Fibroblast of skin of scalp (primary cell): ENCODE results near the gene CEACAM16.
"Not testable (repeated sequence)": the region's sequence is repeated elsewhere in the genome, so short reads cannot be mapped to it uniquely, and the experiment has no call there.

Source experiments
- DNase-seq: peaks from one replicate; pipeline ENCODE4 v3.0.0-alpha.2; 2013

Gene CEACAM16

DNA sequence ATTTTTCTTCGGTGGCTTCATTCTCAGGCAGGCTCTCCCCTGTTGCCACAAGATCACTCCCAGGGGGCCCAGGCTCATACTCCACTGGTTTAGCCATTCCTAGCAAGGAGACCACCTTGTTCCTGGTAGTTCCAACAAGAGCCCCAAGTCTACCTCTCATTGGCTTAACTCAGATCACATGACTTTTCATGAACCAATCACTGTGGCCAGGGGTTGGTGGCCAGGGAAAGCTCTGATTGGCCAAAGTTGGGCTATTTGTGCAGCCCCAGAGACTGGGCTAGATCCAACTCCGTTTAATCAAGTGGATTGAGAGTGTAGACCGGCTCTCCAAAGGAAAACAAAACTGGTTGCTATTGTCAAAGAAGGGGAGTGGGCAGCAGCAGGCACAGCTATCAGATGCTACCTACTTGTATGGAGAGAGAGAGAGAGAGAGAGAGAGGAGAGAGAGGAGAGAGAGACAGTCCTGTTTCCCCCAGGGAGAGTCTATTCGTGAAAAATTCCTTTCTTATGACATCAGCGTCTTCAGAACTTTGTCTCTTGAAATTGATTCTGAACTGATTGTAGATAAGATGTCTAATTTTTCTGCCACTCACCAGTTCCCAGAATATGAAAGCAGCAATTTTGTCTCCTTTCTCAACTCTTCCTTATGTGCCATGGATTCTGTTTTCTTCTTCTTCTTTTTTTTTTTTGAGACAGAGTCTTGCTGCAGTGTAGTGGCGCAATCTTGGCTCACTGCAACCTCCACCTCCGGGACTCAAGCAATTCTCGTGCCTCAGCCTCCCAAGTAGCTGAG is 21.7 kb upstream of the CEACAM16 start:
- DNase-seq, result peak; percentile 76

- no peak for DNase-seq
These were observed 18.4 kb upstream of the CEACAM16 start for GRCh38 chr19:44680536-44680935.

DNA sequence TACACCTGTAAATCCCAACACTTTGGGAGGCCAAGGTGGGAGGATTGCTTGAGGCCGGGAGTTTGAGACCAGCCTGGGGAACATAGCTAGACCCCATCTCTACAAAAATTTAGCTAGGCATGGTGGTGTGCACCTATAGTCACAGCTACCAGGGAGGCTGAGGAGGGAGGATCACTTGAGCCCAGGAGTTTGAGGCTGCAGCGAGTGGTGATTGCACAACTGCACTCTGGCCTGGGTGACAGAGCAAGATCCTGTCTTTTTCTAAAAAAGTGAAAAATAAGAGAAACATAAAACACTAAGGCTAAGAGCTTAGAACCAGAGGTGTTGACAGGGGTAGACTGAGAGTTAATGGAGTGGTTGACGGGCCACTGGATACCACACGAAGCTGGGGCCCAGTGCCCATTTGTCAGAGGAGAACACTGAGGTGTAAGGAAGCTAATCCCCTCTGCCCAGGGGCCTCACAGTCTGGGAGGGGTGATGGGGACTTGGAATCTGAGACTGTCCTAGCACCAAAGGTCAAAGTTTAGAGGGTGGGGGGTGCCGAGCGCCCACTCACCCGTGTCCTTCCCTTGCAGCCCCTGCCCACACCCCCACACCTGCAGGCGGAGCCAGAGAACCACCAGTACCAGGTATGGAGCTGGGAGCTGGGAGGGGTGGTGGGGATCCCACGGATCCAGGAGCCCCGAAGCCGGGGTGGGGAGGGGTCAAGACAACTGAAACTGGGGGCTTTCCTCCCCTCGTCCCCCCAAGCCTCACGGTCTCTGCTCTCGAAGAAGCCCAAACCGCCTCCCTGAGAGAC is 16.8 kb upstream of the CEACAM16 start:
- DNase-seq, result no peak

GRCh38 chr19:44682807-44683206 is 16.1 kb upstream of the CEACAM16 start:
- no peak for DNase-seq

- DNase-seq, result no peak
These were observed 15.3 kb upstream of the CEACAM16 start for GRCh38 chr19:44683434-44684210.

DNA sequence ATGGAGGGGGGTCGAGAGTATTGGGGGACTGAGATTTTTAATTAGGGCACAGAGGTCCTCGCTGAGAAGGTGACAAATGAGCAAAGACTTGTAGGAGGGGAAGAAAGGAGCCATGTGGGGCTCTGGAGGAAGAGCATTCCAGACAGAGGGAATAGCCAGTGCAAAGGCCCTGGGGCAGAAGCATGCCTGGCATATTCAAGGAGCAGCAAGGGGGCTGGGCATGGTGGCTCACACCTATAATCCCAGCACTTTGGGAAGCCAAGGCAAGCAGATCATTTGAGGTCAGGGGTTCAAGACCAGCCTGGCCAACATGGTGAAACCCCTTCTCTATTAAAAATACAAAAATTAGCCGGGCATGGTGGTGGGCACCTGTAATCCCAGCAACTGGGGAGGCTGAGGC is 14.6 kb upstream of the CEACAM16 start:
- not testable (repeated sequence) for DNase-seq

- peak; percentile 87 for DNase-seq
These were observed 13.8 kb upstream of the CEACAM16 start for GRCh38 chr19:44684892-44685863.

GRCh38 chr19:44685877-44686276 is 13.1 kb upstream of the CEACAM16 start:
- DNase-seq, result peak; percentile 13

DNA sequence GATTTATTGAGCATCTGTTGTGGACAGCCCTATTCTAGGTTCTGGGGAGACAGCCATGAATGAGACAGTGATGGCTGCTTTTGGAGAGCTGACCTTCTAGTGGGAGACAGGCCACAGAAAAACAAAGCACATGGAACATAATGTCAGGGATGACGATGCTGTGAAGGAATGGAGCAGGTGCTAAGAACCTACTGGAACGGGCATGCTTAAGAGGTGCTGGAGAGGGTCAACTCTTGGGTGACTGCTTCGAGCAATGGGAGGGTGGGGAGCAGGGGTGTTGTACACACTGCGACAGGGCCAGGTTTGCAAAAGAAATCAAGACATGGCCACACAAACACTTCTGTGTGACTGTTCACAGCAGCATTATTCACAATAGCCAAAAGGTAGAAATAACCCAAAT is 12.1 kb upstream of the CEACAM16 start:
- DNase-seq, result no peak

DNA sequence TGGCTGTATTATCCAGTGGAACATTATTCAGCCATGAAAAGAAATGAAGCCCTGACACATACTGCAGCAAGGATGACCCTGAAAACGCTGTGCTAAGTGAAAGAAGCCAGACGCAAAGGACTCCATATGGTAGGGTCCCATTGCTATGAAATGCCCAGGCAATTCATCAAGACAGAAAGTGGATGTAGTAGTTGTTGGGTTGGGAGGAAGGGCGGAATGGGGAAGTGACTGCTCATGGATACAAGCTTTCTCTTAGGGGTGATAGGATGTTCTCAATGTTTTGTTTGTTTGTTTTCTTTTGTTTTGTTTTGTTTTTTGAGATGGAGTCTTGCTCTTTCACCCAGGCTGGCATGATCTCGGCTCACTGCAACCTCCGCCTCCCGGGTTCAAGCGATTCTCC is 11.1 kb upstream of the CEACAM16 start:
- DNase-seq, result no peak

DNA sequence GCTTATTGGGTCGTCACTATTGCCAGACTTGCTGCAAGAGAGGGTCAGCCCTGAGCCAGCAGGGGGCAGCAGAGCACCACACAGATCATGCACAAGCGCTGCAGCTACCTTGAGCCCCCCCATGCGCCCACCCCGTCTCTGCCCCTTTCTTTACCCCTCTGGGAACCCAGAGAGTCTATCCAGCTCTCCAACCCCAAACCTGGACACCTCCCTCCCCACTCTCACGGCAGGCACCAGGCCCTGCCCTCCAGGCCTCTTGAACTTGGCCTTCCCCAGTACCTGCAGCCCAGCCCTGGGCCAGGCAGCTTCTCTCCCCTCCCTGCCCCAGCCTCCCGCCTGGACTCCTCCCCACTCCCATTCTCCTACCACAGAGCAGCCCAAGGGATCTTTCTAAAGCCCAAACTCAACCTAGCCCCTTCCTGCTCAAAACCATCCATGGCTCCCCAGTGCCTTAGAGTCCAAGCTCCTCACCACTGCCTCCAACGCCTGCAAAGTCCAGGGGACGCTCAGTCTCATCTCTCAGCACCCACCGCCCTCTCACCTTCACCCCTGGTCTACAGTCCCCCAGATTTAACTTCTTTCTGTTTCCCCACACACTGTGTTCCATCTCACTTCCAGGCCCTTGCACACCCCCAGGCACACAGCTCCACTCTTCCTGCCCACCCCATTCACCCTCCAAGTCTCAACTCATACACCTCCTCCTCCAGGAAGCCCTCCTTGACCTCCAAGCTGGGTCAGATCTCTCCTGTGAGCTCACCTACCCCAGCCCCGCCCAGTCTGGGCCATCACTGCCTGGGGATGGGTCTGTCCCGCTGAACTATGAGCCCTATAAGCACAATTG is 9.4 kb upstream of the CEACAM16 start:
- peak; percentile 59 for DNase-seq

DNA sequence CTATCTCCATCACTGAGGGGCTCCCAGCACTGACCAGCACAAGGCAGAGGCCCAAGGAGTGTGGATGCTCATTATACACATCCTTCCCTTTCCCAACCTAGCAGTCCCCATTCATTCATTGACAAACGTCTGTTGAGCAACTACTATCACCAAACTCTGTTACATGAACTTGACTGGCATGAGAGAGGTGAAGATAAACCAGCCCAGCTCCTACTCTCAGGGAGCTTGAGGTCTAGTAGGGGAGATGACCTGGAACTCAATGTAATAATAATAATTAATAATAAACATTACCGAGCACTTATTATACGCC is 8.9 kb upstream of the CEACAM16 start:
- DNase-seq, result no peak

DNA sequence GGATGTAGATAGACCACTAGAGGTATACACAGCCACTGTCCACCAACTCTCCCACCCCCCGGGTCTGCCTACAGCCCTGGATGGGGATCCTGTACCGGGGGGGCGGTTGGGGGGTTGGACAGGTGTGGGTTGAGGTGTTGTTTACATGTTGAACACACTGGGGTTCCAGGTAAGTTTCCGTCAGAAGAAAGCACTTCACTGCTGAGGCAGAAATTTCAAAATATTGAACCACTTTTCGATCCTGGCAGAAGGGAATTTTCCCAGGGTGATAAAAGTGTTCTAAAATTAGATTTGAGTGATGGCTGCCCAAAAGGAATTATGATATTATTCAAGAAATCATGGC is 6.6 kb upstream of the CEACAM16 start:
- no peak for DNase-seq

DNA sequence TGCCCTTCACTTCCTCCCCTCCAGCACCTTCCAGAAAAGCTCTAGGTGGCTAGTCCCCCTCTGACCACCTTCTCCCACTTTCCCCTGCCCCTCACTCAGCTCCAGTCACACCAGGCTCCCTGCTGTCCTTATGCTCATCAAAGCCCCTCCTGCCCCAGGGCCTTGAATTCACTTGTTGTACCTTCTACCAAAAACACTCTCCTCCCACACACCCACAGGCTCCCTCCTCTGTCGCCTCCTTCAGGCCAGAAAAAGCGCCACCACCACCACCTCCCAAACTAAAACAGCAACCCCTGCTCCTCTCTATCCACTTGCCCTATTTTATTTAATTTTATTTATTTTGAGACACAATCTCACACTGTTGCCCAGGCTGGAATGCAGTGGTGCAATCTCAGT is 4.8 kb upstream of the CEACAM16 start:
- no peak for DNase-seq

DNA sequence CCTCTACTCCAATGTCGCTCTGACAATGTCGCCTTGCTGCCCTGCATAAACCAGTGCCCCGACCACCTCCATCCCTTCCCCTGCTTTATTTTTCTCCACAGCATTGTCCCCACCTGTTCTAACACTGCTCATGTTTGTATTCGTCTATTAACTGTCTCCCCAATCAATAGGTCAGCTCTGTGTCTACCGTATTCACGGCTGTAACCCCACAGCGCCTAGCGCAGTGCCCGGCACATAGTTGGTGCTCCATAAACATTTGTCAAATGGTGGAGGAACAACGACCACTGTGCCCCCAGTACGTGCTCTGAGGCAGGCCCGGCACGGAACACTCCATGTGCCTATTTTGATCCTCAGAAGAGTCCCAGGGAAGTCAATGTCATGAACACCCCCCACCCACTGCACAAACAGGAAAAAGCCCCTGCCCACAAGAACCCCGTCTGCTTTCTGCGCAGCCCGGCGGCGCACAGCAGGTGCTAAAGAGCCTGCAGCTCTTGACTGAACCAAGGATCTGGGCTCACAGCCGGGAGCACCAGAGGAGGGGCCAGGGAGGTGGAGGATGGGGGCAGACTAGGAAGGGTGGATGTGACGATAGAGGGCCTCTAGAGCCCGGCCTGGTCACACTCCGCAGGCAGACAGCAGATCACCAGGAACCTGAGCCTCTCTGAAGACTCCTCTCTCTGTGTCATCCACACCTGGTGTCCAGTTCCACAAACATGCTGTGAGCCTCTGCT is 1.8 kb upstream of the CEACAM16 start:
- no peak for DNase-seq

GRCh38 chr19:44697670-44698034 is 1.3 kb upstream of the CEACAM16 start:
- no peak for DNase-seq

DNA sequence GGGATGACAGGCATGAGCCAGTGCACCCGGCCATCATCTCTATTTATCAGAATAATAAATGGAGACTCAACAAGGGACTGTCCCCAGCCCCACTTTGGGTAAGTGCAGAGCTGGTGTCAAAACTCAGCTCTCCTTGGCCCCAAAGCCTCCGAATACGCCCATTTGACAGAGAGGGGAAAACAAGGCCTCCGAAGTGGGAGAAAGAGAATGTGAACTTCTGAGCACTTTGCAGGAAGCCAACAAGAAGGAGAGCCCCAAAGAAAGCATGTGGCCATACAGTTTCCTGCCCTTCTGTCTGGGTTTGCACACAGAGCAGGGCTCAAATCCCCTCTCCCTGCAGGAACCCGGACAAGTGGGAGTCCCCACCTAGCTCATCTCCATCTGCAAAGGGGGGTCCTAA is 1.6 kb downstream of the CEACAM16 start:
- no peak for DNase-seq

GRCh38 chr19:44701228-44701627 is 2.3 kb downstream of the CEACAM16 start:
- DNase-seq, result no peak

- DNase-seq, result no peak
These were observed 3.7 kb downstream of the CEACAM16 start for GRCh38 chr19:44702551-44703176.
